GM12892 (cell line): ENCODE measurements around the gene CSRP1.

ENCODE experiments used
- POLR2A ChIP-seq: IDR thresholded peaks from 2 replicates; pipeline ENCODE4 v1.6.1; 2011; ENCODE audit warnings: low read depth, low read length, control low read depth
- POLR2AphosphoS5 ChIP-seq: IDR thresholded peaks from 2 replicates; pipeline ENCODE4 v1.6.1; 2011; ENCODE audit warnings: low read depth, low read length, control low read depth

DNA sequence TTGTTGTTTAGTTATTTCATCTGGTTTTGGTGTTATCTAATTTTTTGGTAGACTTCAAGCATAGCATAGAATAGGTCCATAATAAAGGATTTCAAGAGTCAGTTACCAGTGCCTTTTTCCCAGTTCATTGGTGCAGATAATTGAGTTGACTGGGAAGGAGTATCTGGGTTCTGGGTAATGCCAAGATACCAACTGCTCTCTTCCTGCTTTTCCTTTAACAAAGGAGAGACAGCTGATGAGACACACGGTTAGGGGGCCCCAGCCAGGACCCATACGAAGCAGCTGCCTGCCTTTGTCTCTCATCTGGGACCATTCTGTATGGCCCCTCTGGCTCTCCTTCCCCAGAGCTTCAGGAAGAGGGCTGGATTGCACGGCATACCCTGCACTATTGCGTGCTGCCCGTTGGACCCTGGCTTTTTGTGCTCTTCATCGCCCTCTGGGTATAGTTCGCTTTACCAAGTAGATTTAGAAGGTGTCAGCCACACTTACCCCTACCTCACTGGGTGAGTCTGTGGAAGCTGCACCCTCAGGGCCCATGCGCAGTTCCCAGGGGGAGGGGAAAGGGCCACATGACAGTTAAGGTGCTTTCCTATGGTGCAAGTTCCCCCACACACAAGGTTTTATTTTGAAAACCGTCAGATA is 39.0 kb upstream of the CSRP1 start:
- TF ChIP-seq POLR2A, result no peak
- TF ChIP-seq POLR2AphosphoS5, result no peak
